Neural cell (in vitro differentiated cells): ENCODE measurements around the gene EVL.

ENCODE experiments used
- EP300 ChIP-seq: fragments of 450-650 bp; conservative IDR thresholded peaks from 2 replicates; pipeline ENCODE4 v1.6.1; 2014; ENCODE audit warnings: antibody characterized with exemption, mild to moderate bottlenecking, moderate library complexity; ENCODE audit not compliant: poor library complexity, severe bottlenecking
- EZH2 ChIP-seq: fragments of 200-600, 300-800 bp; shearing (Covaris generic), sonication (generic); IDR thresholded peaks from 2 replicates; pipeline ENCODE4 v1.6.1; 2014; ENCODE audit warnings: antibody characterized with exemption, low read length, borderline replicate concordance, mild to moderate bottlenecking; ENCODE audit not compliant: insufficient read depth, poor library complexity, severe bottlenecking
- POLR2AphosphoS5 ChIP-seq: IDR thresholded peaks from 2 replicates; pipeline ENCODE4 v1.6.1; 2012
- TF ChIP-seq, protein P1 (sequence below): fragments of 450-650 bp; IDR thresholded peaks from 2 replicates; pipeline ENCODE4 v1.5.1; 2014; ENCODE audit warnings: antibody characterized with exemption, mild to moderate bottlenecking, moderate library complexity; ENCODE audit not compliant: poor library complexity, severe bottlenecking

DNA sequence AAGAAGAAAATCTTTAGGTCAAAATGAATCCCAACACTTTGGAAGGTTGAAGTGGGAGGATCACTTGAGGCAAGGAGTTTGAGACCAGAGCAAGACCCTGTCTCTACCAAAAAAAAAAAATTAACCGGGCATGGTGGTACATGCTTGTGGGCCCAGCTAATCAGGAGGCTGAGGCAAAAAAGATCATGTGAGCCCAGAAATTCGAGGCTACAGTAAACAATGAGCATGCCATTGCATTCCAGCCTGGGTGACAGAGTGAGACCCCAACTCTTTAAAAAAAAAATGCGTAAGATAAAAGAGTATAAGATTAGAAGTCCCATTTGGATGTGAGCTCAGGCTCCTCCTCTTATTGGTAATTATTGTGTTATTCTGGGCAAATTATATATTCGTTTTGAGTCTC is 30.8 kb upstream of the EVL start:
- TF ChIP-seq EP300: no peak
- TF ChIP-seq, protein P1, sequence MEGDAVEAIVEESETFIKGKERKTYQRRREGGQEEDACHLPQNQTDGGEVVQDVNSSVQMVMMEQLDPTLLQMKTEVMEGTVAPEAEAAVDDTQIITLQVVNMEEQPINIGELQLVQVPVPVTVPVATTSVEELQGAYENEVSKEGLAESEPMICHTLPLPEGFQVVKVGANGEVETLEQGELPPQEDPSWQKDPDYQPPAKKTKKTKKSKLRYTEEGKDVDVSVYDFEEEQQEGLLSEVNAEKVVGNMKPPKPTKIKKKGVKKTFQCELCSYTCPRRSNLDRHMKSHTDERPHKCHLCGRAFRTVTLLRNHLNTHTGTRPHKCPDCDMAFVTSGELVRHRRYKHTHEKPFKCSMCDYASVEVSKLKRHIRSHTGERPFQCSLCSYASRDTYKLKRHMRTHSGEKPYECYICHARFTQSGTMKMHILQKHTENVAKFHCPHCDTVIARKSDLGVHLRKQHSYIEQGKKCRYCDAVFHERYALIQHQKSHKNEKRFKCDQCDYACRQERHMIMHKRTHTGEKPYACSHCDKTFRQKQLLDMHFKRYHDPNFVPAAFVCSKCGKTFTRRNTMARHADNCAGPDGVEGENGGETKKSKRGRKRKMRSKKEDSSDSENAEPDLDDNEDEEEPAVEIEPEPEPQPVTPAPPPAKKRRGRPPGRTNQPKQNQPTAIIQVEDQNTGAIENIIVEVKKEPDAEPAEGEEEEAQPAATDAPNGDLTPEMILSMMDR: no peak
- TF ChIP-seq POLR2AphosphoS5: no peak
- TF ChIP-seq EZH2: no peak
